ENCODE measurements around the gene KRTAP20-1.

KRTAP20-1 gene

DNA sequence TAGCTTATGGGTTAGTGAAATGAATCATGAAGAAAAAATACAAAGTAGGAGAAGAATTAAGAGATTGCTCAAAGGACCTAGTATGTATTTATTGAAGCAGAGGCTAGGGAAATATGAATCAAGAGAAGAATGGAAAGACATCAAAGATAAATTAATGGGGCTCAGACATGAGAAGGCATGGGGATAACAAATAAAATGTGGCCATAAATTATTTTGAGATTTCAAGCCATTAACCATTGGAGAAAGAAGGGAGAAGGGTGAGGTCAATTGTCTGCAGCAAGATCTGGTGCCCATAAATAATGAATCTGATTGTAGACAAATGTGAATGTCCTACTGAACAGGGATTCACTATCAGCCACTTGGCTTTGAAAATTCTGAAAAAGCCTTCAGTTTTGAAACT, 36.7 kb downstream of the KRTAP20-1 start:
- no peak for DNase-seq

Measured in NCI-H2081 (cell line).